ENCODE results near the gene MAD1L1.

DNA sequence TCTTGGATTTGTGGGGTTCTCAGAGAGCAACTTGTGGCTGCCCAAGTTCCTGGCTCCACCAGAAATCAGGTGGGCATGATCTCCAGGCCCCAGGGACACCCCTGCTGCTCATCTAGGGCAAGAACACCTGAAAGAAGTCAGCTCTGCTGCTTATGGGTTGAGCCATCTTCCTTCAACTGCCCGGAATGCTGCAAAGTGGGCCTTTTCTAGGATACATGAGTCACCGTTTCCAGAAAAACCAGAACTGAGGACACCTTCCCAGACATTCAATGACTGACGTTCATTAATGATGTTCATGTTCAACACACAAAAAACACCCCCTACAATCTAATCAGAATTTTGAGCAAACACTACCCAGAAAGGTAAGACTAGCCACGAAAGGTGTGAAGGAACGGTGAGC, 98.0 kb downstream of the MAD1L1 start:
- no peak for TF ChIP-seq GATA3 (IDR thresholded peaks at IDR 0.05; ENCODE audit: low read depth, low read length)
- TF ChIP-seq GATA2 (IDR thresholded peaks at IDR 0.05; ENCODE audit: low read depth, low read length): no peak
